Right lobe of liver (tissue), 4 donors: Measurements from ENCODE around the gene IRF9.

Experiments used
- POLR2A ChIP-seq: fragments of 450-650 bp; IDR thresholded peaks from one replicate; pipeline ENCODE4 v1.6.1; 2017; ENCODE audit warnings: antibody characterized with exemption, mild to moderate bottlenecking
- TF ChIP-seq, protein P1 (sequence below), 4 donors: fragments of 200-600 bp in 3 of 4; fragments of 450-650 bp in 1 of 4; IDR thresholded peaks; one replicate each; pipeline versions ENCODE4 v1.5.1 to v1.8.0; 2016 to 2022; ENCODE audit warnings: antibody characterized with exemption in 4 of 4, mild to moderate bottlenecking in 2 of 4
- donor health status: DM: no; HTN: no; CAD: no.
- donor health status: DM: no; HTN: no; CAD: no.
- donor health status: DM: no; HTN: yes; CAD: no.

GRCh38 chr14:24181371-24182077 is 20.5 kb downstream of the IRF9 start:
- TF ChIP-seq, protein P1, sequence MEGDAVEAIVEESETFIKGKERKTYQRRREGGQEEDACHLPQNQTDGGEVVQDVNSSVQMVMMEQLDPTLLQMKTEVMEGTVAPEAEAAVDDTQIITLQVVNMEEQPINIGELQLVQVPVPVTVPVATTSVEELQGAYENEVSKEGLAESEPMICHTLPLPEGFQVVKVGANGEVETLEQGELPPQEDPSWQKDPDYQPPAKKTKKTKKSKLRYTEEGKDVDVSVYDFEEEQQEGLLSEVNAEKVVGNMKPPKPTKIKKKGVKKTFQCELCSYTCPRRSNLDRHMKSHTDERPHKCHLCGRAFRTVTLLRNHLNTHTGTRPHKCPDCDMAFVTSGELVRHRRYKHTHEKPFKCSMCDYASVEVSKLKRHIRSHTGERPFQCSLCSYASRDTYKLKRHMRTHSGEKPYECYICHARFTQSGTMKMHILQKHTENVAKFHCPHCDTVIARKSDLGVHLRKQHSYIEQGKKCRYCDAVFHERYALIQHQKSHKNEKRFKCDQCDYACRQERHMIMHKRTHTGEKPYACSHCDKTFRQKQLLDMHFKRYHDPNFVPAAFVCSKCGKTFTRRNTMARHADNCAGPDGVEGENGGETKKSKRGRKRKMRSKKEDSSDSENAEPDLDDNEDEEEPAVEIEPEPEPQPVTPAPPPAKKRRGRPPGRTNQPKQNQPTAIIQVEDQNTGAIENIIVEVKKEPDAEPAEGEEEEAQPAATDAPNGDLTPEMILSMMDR (IDR thresholded peaks at IDR 0.05): no peak
- TF ChIP-seq POLR2A: no peak
